ENCODE measurements around the gene GUCY1A1. TPM values are rescaled to one million over a fixed set of nuclear protein-coding genes. Genes with fewer than 3 reads are reported as not detected.

GUCY1A1 gene
- total RNA-seq, 1 experiment from 2014 or later: 0.20 TPM

DNA sequence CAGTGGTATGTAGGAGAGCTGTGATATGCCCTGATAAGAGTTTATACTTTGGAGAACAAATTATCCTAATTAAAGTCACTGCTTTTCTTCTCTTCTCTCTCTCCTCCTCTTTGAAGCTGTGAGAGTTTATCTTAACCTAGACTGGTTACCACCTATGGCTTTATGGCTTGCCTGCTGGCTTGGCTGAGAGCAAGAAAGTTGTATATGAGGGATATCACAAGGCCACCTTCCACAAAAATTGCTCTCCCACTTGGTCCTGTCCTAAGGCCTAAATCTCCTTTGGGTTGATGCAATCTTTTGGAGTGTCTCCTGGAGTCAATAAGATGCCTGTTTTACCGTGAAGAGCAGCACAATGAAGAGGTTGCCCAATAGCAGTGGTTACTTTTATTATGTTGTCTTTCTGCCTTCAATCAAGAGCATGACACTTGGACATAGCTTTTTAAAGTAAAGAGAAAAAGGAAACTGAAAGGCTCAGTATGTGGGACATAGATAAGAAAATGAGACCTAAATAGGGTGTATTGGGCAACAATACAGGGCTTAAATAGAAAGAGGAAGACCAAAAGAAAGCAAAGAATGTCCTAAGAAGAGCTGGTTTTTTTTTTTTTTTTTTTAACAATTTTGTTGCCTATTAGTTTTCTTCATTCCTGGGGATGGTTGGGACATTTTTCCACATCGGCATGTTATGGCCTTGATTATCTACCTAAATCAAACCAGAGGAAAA, 9.2 kb downstream of the GUCY1A1 start (continued):
- TF ChIP-seq MYBL2 (CRISPR knock-in tag; IDR thresholded peaks at IDR 0.05) (no peak), HMGXB4 (CRISPR knock-in tag; IDR thresholded peaks at IDR 0.05) (no peak), E2F4 (CRISPR knock-in tag; IDR thresholded peaks at IDR 0.05; ENCODE audit: borderline replicate concordance, low read depth) (no peak), ZNF232 (CRISPR knock-in tag; IDR thresholded peaks at IDR 0.05) (no peak), JUN (CRISPR knock-in tag; IDR thresholded peaks at IDR 0.05) (no peak), ZNF423 (CRISPR knock-in tag; IDR thresholded peaks at IDR 0.05) (no peak), FOXJ3 (CRISPR knock-in tag; IDR thresholded peaks at IDR 0.05; ENCODE audit: borderline replicate concordance) (no peak), FOXK1 (CRISPR knock-in tag; IDR thresholded peaks at IDR 0.05) (no peak)
- TF ChIP-seq, protein P1, sequence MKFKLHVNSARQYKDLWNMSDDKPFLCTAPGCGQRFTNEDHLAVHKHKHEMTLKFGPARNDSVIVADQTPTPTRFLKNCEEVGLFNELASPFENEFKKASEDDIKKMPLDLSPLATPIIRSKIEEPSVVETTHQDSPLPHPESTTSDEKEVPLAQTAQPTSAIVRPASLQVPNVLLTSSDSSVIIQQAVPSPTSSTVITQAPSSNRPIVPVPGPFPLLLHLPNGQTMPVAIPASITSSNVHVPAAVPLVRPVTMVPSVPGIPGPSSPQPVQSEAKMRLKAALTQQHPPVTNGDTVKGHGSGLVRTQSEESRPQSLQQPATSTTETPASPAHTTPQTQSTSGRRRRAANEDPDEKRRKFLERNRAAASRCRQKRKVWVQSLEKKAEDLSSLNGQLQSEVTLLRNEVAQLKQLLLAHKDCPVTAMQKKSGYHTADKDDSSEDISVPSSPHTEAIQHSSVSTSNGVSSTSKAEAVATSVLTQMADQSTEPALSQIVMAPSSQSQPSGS (CRISPR knock-in tag; IDR thresholded peaks at IDR 0.05; ENCODE audit: borderline replicate concordance, low read depth): no peak
- TF ChIP-seq, protein P2, sequence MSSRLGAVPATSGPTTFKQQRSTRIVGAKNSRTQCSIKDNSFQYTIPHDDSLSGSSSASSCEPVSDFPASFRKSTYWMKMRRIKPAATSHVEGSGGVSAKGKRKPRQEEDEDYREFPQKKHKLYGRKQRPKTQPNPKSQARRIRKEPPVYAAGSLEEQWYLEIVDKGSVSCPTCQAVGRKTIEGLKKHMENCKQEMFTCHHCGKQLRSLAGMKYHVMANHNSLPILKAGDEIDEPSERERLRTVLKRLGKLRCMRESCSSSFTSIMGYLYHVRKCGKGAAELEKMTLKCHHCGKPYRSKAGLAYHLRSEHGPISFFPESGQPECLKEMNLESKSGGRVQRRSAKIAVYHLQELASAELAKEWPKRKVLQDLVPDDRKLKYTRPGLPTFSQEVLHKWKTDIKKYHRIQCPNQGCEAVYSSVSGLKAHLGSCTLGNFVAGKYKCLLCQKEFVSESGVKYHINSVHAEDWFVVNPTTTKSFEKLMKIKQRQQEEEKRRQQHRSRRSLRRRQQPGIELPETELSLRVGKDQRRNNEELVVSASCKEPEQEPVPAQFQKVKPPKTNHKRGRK (CRISPR knock-in tag; IDR thresholded peaks at IDR 0.05; ENCODE audit: borderline replicate concordance): no peak
- TF ChIP-seq, protein P3, sequence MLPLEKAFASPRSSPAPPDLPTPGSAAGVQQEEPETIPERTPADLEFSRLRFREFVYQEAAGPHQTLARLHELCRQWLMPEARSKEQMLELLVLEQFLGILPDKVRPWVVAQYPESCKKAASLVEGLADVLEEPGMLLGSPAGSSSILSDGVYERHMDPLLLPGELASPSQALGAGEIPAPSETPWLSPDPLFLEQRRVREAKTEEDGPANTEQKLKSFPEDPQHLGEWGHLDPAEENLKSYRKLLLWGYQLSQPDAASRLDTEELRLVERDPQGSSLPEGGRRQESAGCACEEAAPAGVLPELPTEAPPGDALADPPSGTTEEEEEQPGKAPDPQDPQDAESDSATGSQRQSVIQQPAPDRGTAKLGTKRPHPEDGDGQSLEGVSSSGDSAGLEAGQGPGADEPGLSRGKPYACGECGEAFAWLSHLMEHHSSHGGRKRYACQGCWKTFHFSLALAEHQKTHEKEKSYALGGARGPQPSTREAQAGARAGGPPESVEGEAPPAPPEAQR (CRISPR knock-in tag; IDR thresholded peaks at IDR 0.05): no peak

DNA sequence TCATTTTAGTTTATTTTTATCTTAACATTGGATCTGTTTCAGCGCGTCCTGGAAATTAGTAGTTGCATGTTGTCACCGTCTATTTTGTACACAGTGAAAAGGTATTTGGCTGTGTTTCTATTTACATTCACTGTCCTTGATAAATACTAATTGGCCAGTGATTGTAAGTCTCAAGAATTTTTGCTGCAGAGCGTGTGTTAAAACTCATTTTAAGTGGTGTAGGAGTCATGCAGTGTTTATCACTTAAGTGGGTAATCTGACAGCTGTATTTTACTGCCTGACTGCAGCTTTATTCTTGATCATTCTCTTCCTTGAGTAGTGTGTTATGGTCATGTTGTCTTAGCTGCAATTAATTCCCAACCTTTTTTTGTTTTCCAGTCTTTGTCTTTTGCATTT, 9.8 kb downstream of the GUCY1A1 start:
- H3K36me3 Mint-ChIP-seq: no peaks in the 10 kb centered on the region
- H3K4me3 Mint-ChIP-seq: no peak overlapping the region
- no peak overlapping the region for H3K27ac Mint-ChIP-seq
- DNase-seq (ENCODE audit: low spot score): no peak
- H3K9me3 Mint-ChIP-seq: no peaks in the 10 kb centered on the region
- ChIA-PET CTCF (no interaction called here), POLR2A (no interaction called here)
- no peak for ATAC-seq
- peaks cover 4% of the 10 kb centered on the region; the same call in 1 of the 2 replicates for H3K4me1 Mint-ChIP-seq
- peaks cover 18% of the 10 kb centered on the region for H3K27me3 Mint-ChIP-seq (ENCODE audit: low read depth)
- no peak for TF ChIP-seq ATF6 (CRISPR knock-in tag; IDR thresholded peaks at IDR 0.05)
- TF ChIP-seq FOXP4 (CRISPR knock-in tag; IDR thresholded peaks at IDR 0.05): no peak
- TF ChIP-seq ZNF219 (CRISPR knock-in tag; IDR thresholded peaks at IDR 0.05; ENCODE audit: borderline replicate concordance): no peak
- TF ChIP-seq GRHL2 (CRISPR knock-in tag; IDR thresholded peaks at IDR 0.05; ENCODE audit: insufficient replicate concordance, severe bottlenecking): no peak
- TF ChIP-seq EMX1 (CRISPR knock-in tag; IDR thresholded peaks at IDR 0.05): no peak
- no peak for TF ChIP-seq ZNF416 (CRISPR knock-in tag; IDR thresholded peaks at IDR 0.05)
- no peak for TF ChIP-seq AFF4 (CRISPR knock-in tag; IDR thresholded peaks at IDR 0.05; ENCODE audit: borderline replicate concordance)
- no peak for TF ChIP-seq RELA (CRISPR knock-in tag; IDR thresholded peaks at IDR 0.05; ENCODE audit: borderline replicate concordance)
- TF ChIP-seq KAT7 (CRISPR knock-in tag; IDR thresholded peaks at IDR 0.05; ENCODE audit: borderline replicate concordance): no peak

All from WTC11 (cell line).